Epithelial cell of esophagus (primary cell): Measurements from ENCODE around the gene SLC30A7.

ENCODE experiments used
- DNase-seq: peaks from one replicate; pipeline ENCODE4 v3.0.0; 2010; ENCODE audit warnings: low read depth
- H3K4me3 ChIP-seq: 2 replicates; pipeline ENCODE4 v1.5.1; 2011; ENCODE audit warnings: mild to moderate bottlenecking, low read length, control low read depth
- CTCF ChIP-seq: IDR thresholded peaks from 2 replicates; pipeline ENCODE4 v1.5.1; 2011; ENCODE audit warnings: low read depth, mild to moderate bottlenecking, low read length, control low read depth, inconsistent platforms; ENCODE audit not compliant: insufficient read depth; ENCODE audit errors: missing control alignments

SLC30A7 gene

GRCh38 chr1:100891380-100891779 lies 4.5 kb upstream of the SLC30A7 start:
- TF ChIP-seq CTCF, result no peak
- no peak for DNase-seq
- no peak overlapping the region for H3K4me3 ChIP-seq

- no peak for DNase-seq
- H3K4me3 ChIP-seq, result no peak overlapping the region
- no peak for TF ChIP-seq CTCF
Measured at GRCh38 chr1:100892554-100892953, 3.3 kb upstream of the SLC30A7 start.

- no peak for DNase-seq
- peak overlapping the region; percentile 92 for H3K4me3 ChIP-seq
Measured at GRCh38 chr1:100893718-100894117, 2.2 kb upstream of the SLC30A7 start.

GRCh38 chr1:100894603-100895539 lies 1.0 kb upstream of the SLC30A7 start, which contains the start of gene EXTL2:
EXTL2 (minus strand) TSS chr1:100894842; CDS start chr1:100888757, 6,085 bp downstream.
- peak; percentile 86 for DNase-seq
- TF ChIP-seq CTCF, result no peak
- peak within 1 kb of the TSS; percentile 92 for H3K4me3 ChIP-seq

More at GRCh38 chr1:100893718-100894117, 2.2 kb upstream of the SLC30A7 start:
- no peak for TF ChIP-seq CTCF

- H3K4me3 ChIP-seq, result peak overlapping the region; percentile 92
- DNase-seq, result peak; percentile 87
- TF ChIP-seq CTCF, result no peak
Measured at GRCh38 chr1:100896481-100896982, 642 bp downstream of the SLC30A7 start.

- H3K4me3 ChIP-seq, result no peak overlapping the region
- DNase-seq, result no peak
- TF ChIP-seq CTCF, result no peak
Measured at GRCh38 chr1:100902365-100902764, 6.5 kb downstream of the SLC30A7 start.

GRCh38 chr1:100903777-100904176 lies 7.9 kb downstream of the SLC30A7 start:
- DNase-seq, result no peak
- no peak for TF ChIP-seq CTCF
- no peak overlapping the region for H3K4me3 ChIP-seq
